Natural killer cell (primary cell): Measurements from ENCODE around the gene NME1. TPM values are rescaled to one million over a fixed set of nuclear protein-coding genes. Genes with fewer than 3 reads are reported as not detected.

ENCODE experiments used
- ATAC-seq, 3 donors: fragments of 150-1000 bp in 2 of 3; fragments of 200-7000 bp in 1 of 3; cut with Tn5 transposase; 1 replicate in 1 of 3; 2 replicates in 2 of 3; pipeline ENCODE4 v1.10.0; 2021; ENCODE audit warnings: mild to moderate bottlenecking in 2 of 3, moderate library complexity in 2 of 3
- DNase-seq, 2 donors: peaks; one replicate each; pipeline versions ENCODE4 v3.0.0 to v3.0.0-alpha.2; 2013 to 2021; ENCODE audit warnings: mixed read lengths in 1 of 2
- H3K27ac ChIP-seq: one replicate; pipeline ENCODE4 v1.5.1; 2013; ENCODE audit warnings: mild to moderate bottlenecking, low read length
- H3K27me3 ChIP-seq: one replicate; pipeline ENCODE4 v1.6.1; 2013; ENCODE audit warnings: low read length; ENCODE audit not compliant: control insufficient read depth, insufficient read depth
- H3K36me3 ChIP-seq: one replicate; pipeline ENCODE4 v1.6.1; 2013; ENCODE audit warnings: low read length; ENCODE audit not compliant: control insufficient read depth, insufficient read depth
- H3K4me1 ChIP-seq: one replicate; pipeline ENCODE4 v1.6.1; 2013; ENCODE audit warnings: low read length; ENCODE audit not compliant: control insufficient read depth, insufficient read depth
- H3K4me3 ChIP-seq: one replicate; pipeline ENCODE4 v1.5.1; 2013; ENCODE audit warnings: low read length
- H3K9me3 ChIP-seq: one replicate; pipeline ENCODE4 v1.6.1; 2013; ENCODE audit warnings: low read length; ENCODE audit not compliant: control insufficient read depth, insufficient read depth
- H3K27ac Mint-ChIP-seq, 2 donors: one replicate each; pipeline ENCODE4 v1.8.0; 2022; ENCODE audit warnings: mild to moderate bottlenecking in 2 of 2, mixed read lengths in 2 of 2, moderate library complexity in 1 of 2
- H3K27me3 Mint-ChIP-seq, 2 donors: one replicate each; pipeline ENCODE4 v1.8.0; 2022; ENCODE audit warnings: low read depth in 2 of 2, mixed read lengths in 2 of 2
- H3K36me3 Mint-ChIP-seq: one replicate; pipeline ENCODE4 v1.8.0; 2022; ENCODE audit warnings: mixed read lengths
- H3K4me1 Mint-ChIP-seq, 2 donors: one replicate each; pipeline ENCODE4 v1.8.0; 2022; ENCODE audit warnings: mixed read lengths in 2 of 2
- H3K4me3 Mint-ChIP-seq: one replicate; pipeline ENCODE4 v1.8.0; 2022; ENCODE audit warnings: mild to moderate bottlenecking, moderate library complexity, mixed read lengths
- H3K9me3 Mint-ChIP-seq, 2 donors: one replicate each; pipeline ENCODE4 v1.8.0; 2022; ENCODE audit warnings: mixed read lengths in 2 of 2
- WGBS: methylation state at CpG from one replicate; pipeline ENCODE4 v1.1.7; 2013; ENCODE audit warnings: missing lambda C conversion rate; ENCODE audit not compliant: insufficient coverage; 5-methylcytosine and 5-hydroxymethylcytosine counted together
- intact Hi-C: fragments of 100-400 bp; cut with micrococcal nuclease; formaldehyde crosslinking; loops from one replicate; pipeline ENCODE4 v1.14.2; 2022
- total RNA-seq, 4 donors: library from RNA; stranded (reverse); fragments of 120-200 nt in 1 of 4; gene quantifications; one replicate each; pipeline versions ENCODE4 v1.2.3 to v1.2.4, GENCODE V29; 2013 to 2022
- TF ChIP-seq, protein P1 (sequence below): fragments of 200-600 bp; IDR thresholded peaks from one replicate; pipeline ENCODE4 v1.8.0; 2022; ENCODE audit warnings: antibody characterized with exemption

Gene NME1
- total RNA-seq, 3 donors from 2014 or later (not counting 1 experiment from before 2014, with no cell fraction given): 14.7 to 17.8 (median 15.0) TPM

DNA sequence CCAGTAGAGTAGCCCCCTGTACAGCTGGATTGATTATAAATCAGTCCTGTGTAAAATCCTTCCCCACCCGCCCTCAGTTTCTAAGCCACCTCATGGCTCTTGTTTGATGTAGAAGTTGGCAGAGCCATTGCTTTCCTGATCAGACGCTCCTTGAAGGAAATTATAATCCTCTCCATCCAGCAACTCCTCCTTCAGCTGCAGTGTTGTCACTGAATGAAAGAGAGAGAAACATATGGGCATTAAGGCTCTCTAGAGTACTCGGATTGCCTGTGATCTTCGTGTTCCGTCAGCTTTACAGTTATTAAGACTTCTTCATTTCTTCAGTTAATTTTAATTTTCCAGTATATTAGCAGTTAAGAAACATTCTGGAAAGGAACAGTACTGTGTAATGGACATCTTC, 27.1 kb downstream of the NME1 start:
- Mint-ChIP-seq H3K27ac (no peak overlapping the region), H3K4me1 (no peaks in the 10 kb centered on the region), H3K36me3 (no peaks in the 10 kb centered on the region), H3K9me3 (no peaks in the 10 kb centered on the region), H3K4me3 (no peak overlapping the region), H3K27me3 (no peaks in the 10 kb centered on the region)
- Histone ChIP-seq H3K9me3 (no peaks in the 10 kb centered on the region), H3K27me3 (no peaks in the 10 kb centered on the region), H3K36me3 (peaks cover 28% of the 10 kb centered on the region), H3K4me3 (no peak overlapping the region), H3K27ac (no peak overlapping the region), H3K4me1 (no peaks in the 10 kb centered on the region)
- no CpG with 5 or more reads among the region's 5 CpGs for WGBS
- ATAC-seq (no peak), DNase-seq (no peak)
- TF ChIP-seq, protein P1, sequence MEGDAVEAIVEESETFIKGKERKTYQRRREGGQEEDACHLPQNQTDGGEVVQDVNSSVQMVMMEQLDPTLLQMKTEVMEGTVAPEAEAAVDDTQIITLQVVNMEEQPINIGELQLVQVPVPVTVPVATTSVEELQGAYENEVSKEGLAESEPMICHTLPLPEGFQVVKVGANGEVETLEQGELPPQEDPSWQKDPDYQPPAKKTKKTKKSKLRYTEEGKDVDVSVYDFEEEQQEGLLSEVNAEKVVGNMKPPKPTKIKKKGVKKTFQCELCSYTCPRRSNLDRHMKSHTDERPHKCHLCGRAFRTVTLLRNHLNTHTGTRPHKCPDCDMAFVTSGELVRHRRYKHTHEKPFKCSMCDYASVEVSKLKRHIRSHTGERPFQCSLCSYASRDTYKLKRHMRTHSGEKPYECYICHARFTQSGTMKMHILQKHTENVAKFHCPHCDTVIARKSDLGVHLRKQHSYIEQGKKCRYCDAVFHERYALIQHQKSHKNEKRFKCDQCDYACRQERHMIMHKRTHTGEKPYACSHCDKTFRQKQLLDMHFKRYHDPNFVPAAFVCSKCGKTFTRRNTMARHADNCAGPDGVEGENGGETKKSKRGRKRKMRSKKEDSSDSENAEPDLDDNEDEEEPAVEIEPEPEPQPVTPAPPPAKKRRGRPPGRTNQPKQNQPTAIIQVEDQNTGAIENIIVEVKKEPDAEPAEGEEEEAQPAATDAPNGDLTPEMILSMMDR: no peak
- intact Hi-C loops: no loop called here

DNA sequence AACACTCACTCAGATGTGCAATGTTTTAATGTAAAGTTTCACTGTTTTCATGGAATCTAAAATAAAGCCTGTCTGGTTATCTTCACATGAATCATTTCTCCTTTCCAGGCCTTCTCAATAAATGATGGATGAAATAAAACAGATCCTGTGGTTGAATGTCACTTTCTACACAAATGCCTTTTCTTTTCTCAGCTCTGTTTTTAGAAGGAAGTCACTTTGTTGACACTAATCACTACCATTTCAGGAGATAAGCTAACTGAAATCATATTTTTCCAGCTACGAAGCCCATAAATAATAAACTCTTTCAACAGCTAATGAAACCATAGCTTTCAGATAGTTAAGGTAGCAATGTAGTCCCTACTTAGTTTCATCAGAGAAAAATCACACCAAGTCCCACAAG, 30.8 kb downstream of the NME1 start:
- no peak for ATAC-seq
- H3K36me3 ChIP-seq: peaks cover 43% of the 10 kb centered on the region
- H3K9me3 Mint-ChIP-seq: no peaks in the 10 kb centered on the region
- no peaks in the 10 kb centered on the region for H3K27me3 ChIP-seq
- no peaks in the 10 kb centered on the region for H3K27me3 Mint-ChIP-seq
- no peak overlapping the region for H3K4me3 Mint-ChIP-seq
- DNase-seq: no peak
- H3K36me3 Mint-ChIP-seq: no peaks in the 10 kb centered on the region
- TF ChIP-seq, protein P1: no peak
- intact Hi-C loops: no loop called here
- H3K4me3 ChIP-seq: no peak overlapping the region
- no peaks in the 10 kb centered on the region for H3K4me1 Mint-ChIP-seq
- 93% methylated on average over 1 of the region's 1 CpG for WGBS
- H3K27ac ChIP-seq: no peak overlapping the region
- H3K4me1 ChIP-seq: no peaks in the 10 kb centered on the region
- no peaks in the 10 kb centered on the region for H3K9me3 ChIP-seq
- no peak overlapping the region for H3K27ac Mint-ChIP-seq

DNA sequence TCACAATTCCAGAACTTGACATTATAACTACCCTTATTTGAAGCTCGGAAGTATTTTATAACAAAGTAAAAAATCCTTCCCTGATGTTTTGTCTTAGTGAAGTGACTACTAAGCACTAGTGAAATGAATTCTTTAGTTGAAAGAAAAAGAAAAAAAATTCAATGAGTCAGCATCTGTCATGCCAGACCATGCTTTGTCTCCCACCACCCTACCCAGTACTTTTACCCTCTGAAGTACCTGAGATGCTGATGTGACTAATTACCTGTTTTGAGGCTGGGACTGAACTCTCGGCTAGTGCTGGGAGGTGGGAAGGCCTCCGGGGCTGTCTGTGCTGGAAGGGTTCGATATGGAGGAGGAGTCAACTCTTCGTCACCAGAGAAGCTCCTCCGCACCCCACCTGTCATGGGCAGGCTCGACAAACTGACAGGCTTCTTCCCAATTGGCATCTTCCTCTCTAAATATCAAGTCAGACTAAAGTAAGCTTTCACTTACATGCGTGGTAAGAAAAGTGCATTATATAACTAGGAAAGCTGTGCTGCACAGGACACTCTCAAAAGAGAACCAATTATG, 32.5 kb downstream of the NME1 start:
- Histone ChIP-seq H3K4me1 (no peaks in the 10 kb centered on the region), H3K4me3 (no peak overlapping the region), H3K36me3 (peaks cover 54% of the 10 kb centered on the region), H3K27me3 (no peaks in the 10 kb centered on the region), H3K9me3 (no peaks in the 10 kb centered on the region), H3K27ac (no peak overlapping the region)
- ATAC-seq: no peak
- H3K27ac Mint-ChIP-seq: peak overlapping the region in 1 of 2 donors; percentile 7
- H3K4me1 Mint-ChIP-seq: no peaks in the 10 kb centered on the region
- TF ChIP-seq, protein P1: no peak
- no peak for DNase-seq
- no peaks in the 10 kb centered on the region for H3K27me3 Mint-ChIP-seq
- WGBS: 100% methylated on average over 7 of the region's 8 CpGs
- intact Hi-C loops: no loop called here
- no peaks in the 10 kb centered on the region for H3K36me3 Mint-ChIP-seq
- no peaks in the 10 kb centered on the region for H3K9me3 Mint-ChIP-seq
- no peak overlapping the region for H3K4me3 Mint-ChIP-seq

DNA sequence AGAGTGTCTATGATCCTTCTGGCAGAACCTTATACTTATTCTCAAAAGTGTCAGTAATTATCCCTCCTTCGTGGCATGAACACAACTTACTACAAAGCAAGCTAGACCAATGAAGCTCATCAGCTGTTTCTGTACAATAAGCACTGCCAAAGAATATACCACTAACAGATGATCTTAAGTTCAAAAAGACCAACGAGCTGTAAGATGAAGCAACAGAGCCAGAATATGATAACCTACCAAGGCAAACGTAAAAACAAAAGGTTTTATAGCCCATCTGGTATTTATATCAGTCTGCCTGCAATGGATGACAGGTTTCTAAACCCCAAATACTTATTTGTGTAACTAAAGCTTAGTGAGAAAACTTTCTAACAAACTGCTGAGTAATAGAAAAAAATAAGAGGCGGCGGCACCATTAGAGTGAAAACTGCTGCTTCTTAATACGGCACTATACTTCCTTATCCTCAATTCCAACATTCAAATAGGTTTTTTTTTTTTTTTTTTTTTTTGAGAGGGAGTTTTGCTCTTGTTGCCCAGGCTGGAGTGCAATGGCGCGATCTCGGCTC, 35.0 kb downstream of the NME1 start:
- no peak for ATAC-seq
- H3K27me3 ChIP-seq: no peaks in the 10 kb centered on the region
- no peak overlapping the region for H3K27ac Mint-ChIP-seq

More for the DNA sequence above, 35.0 kb downstream of the NME1 start:
- DNase-seq: no peak
- H3K4me3 Mint-ChIP-seq: no peak overlapping the region
- Histone ChIP-seq H3K4me3 (no peak overlapping the region), H3K9me3 (no peaks in the 10 kb centered on the region), H3K36me3 (peaks cover 67% of the 10 kb centered on the region), H3K27ac (no peak overlapping the region), H3K4me1 (no peaks in the 10 kb centered on the region)
- 97% methylated on average over 6 of the region's 9 CpGs for WGBS
- H3K36me3 Mint-ChIP-seq: peaks cover 13% of the 10 kb centered on the region
- no peaks in the 10 kb centered on the region for H3K9me3 Mint-ChIP-seq
- H3K27me3 Mint-ChIP-seq: no peaks in the 10 kb centered on the region
- intact Hi-C loops: no loop called here
- TF ChIP-seq, protein P1: no peak
- H3K4me1 Mint-ChIP-seq: no peaks in the 10 kb centered on the region
